HepG2 (cell line): ENCODE data around the gene ARHGAP4. TPM values are rescaled to one million over a fixed set of nuclear protein-coding genes. Genes with fewer than 3 reads are reported as not detected.

Source experiments
- ATAC-seq: fragments of 200-7000 bp; cut with Tn5 transposase; 3 replicates; pipeline ENCODE4 v1.9.1; 2020; ENCODE audit warnings: mild to moderate bottlenecking, moderate library complexity
- BruUV-seq: library from RNA; stranded (reverse); fragments of 400-500 nt; replicated peaks from 2 replicates; lab custom pipeline; 2021; lab: Mats Ljungman, UMichigan
- CTCF ChIA-PET: fragments of 300-600 bp; formaldehyde crosslinking; extraction: SDS; loops from one replicate; lab custom pipeline; 2021; ENCODE audit warnings: low total read pairs, inconsistent platforms, low intra/inter-chr PET ratio; lab: Yijun Ruan, JAX
- POLR2A ChIA-PET: fragments of 350-600 bp; sonication (Branson Sonifier 250); formaldehyde crosslinking; loops from one replicate; lab custom pipeline; 2020; ENCODE audit warnings: antibody characterized with exemption, inconsistent platforms; lab: Yijun Ruan, JAX
- DNase-seq: peaks from one replicate; pipeline ENCODE4 v3.0.0-alpha.2; 2015; ENCODE audit warnings: low spot score
- FAIRE-seq: peaks from 3 replicates; lab custom pipeline; 2011; peaks lifted over from hg19 to GRCh38; lab: Jason Lieb, UNC
- H2AFZ ChIP-seq: one replicate; pipeline ENCODE4 v1.6.1; 2011; ENCODE audit warnings: low read length, inconsistent platforms
- H3K27ac ChIP-seq: fragments of 300-600 bp; 3 replicates; pipeline ENCODE4 v1.8.0; 2011; ENCODE audit warnings: mixed run types, mild to moderate bottlenecking, mixed read lengths, low read length, inconsistent platforms; ENCODE audit not compliant: insufficient read depth; ENCODE audit errors: extremely low read length
- H3K27me3 ChIP-seq, 2 experiments: fragments of 200-600 bp in 1 of 2; 2 replicates in 1 of 2; 3 replicates in 1 of 2; pipeline versions ENCODE4 v1.6.0 to v1.8.0; 2011; ENCODE audit warnings: low read length in 2 of 2, mild to moderate bottlenecking in 2 of 2, moderate library complexity in 2 of 2, inconsistent platforms in 1 of 2; ENCODE audit not compliant: insufficient read depth in 2 of 2, control insufficient read depth in 1 of 2
- H3K36me3 ChIP-seq, 2 experiments: fragments of 200-600 bp in 1 of 2; replicated peaks in 1 of 2; 2 replicates in 1 of 2; 3 replicates in 1 of 2; pipeline versions ENCODE4 v1.5.1 to v1.8.0; 2011; ENCODE audit warnings: low read length in 2 of 2, inconsistent platforms in 1 of 2; ENCODE audit not compliant: insufficient read depth in 2 of 2, control insufficient read depth in 1 of 2
- H3K4me1 ChIP-seq: 2 replicates; pipeline ENCODE4 v1.5.1; 2012; ENCODE audit warnings: low read length, inconsistent platforms; ENCODE audit not compliant: insufficient read depth
- H3K4me2 ChIP-seq: 2 replicates; pipeline ENCODE4 v1.6.0; 2011; ENCODE audit warnings: low read depth, low read length, inconsistent platforms
- H3K4me3 ChIP-seq, 3 experiments: fragments of 200-600 bp in 1 of 3; sonication (generic), shearing (Covaris generic) in 1 of 3; replicated peaks in 1 of 3; 2 replicates each; pipeline ENCODE4 v1.5.1; 2011 to 2016; ENCODE audit warnings: low read length in 3 of 3, inconsistent platforms in 2 of 3, low read depth in 2 of 3, mild to moderate bottlenecking in 2 of 3, control low read depth in 1 of 3, mixed read lengths in 1 of 3; ENCODE audit not compliant: insufficient read depth in 1 of 3
- H3K79me2 ChIP-seq: one replicate; pipeline ENCODE4 v1.6.1; 2011; ENCODE audit warnings: low read length, inconsistent platforms; ENCODE audit not compliant: insufficient read depth
- H3K9ac ChIP-seq: 2 replicates; pipeline ENCODE4 v1.6.0; 2011; ENCODE audit warnings: mild to moderate bottlenecking, low read depth, low read length, inconsistent platforms; ENCODE audit not compliant: insufficient read depth
- H3K9me3 ChIP-seq: 2 replicates; pipeline ENCODE4 v1.5.1; 2012; ENCODE audit warnings: mild to moderate bottlenecking, low read length
- H4K20me1 ChIP-seq: 2 replicates; pipeline ENCODE4 v1.6.0; 2011; ENCODE audit warnings: inconsistent platforms, mild to moderate bottlenecking, low read length, moderate library complexity; ENCODE audit not compliant: insufficient read depth
- BCL3 ChIP-seq: sonication (generic); formaldehyde crosslinking; IDR thresholded peaks from 2 replicates; pipeline ENCODE4 v1.5.1; 2020; ENCODE audit warnings: mild to moderate bottlenecking, missing genetic modification reagents, moderate library complexity
- CCDC6 ChIP-seq: sonication (generic); formaldehyde crosslinking; IDR thresholded peaks from 2 replicates; pipeline ENCODE4 v1.8.1; 2022; ENCODE audit warnings: mild to moderate bottlenecking, missing genetic modification reagents, moderate library complexity
- CENPT ChIP-seq: sonication (generic); formaldehyde crosslinking; IDR thresholded peaks from 2 replicates; pipeline ENCODE4 v1.8.0; 2022; ENCODE audit warnings: low read depth, mild to moderate bottlenecking, moderate library complexity, missing genetic modification reagents
- CREB1 ChIP-seq, 2 experiments: fragments of 450-650 bp in 1 of 2; IDR thresholded peaks; 2 replicates each; pipeline ENCODE4 v1.6.1; 2016 to 2017; ENCODE audit warnings: control low read depth in 1 of 2, mild to moderate bottlenecking in 1 of 2, missing compliant biosample characterization in 1 of 2, missing genetic modification characterization in 1 of 2
- ETV5 ChIP-seq: IDR thresholded peaks from 2 replicates; pipeline ENCODE4 v1.6.1; 2018; ENCODE audit warnings: missing biosample characterization, missing genetic modification reagents, inconsistent platforms, borderline replicate concordance
- GATAD2A ChIP-seq: IDR thresholded peaks from 2 replicates; pipeline ENCODE4 v1.6.1; 2016
- GZF1 ChIP-seq: sonication (generic); formaldehyde crosslinking; IDR thresholded peaks from 2 replicates; pipeline ENCODE4 v1.5.1; 2020; ENCODE audit warnings: mild to moderate bottlenecking, missing genetic modification reagents
- HNF4G ChIP-seq, 2 experiments: sonication (generic) in 1 of 2; formaldehyde crosslinking in 1 of 2; IDR thresholded peaks; 2 replicates each; pipeline versions ENCODE4 v1.4.0 to v1.6.1; 2011 to 2020; ENCODE audit warnings: borderline replicate concordance in 2 of 2, low read depth in 2 of 2, mild to moderate bottlenecking in 2 of 2, low read length in 1 of 2, missing genetic modification reagents in 1 of 2, moderate library complexity in 1 of 2
- HNRNPL ChIP-seq: fragments of 200-400 bp; formaldehyde crosslinking; IDR thresholded peaks from 2 replicates; pipeline ENCODE4 v1.6.1; 2017; ENCODE audit warnings: mild to moderate bottlenecking, low read depth, low read length
- KLF6 ChIP-seq: IDR thresholded peaks from 2 replicates; pipeline ENCODE4 v1.8.0; 2016; ENCODE audit warnings: missing biosample characterization, missing genetic modification reagents
- MTA3 ChIP-seq: sonication (generic); formaldehyde crosslinking; IDR thresholded peaks from 2 replicates; pipeline ENCODE4 v1.4.0; 2020; ENCODE audit warnings: missing genetic modification reagents
- MTERF4 ChIP-seq: sonication (generic); formaldehyde crosslinking; IDR thresholded peaks from 2 replicates; pipeline ENCODE4 v1.8.0; 2023; ENCODE audit warnings: mild to moderate bottlenecking, missing genetic modification reagents
- MXD3 ChIP-seq: IDR thresholded peaks from 2 replicates; pipeline ENCODE4 v1.6.1; 2016; ENCODE audit warnings: mild to moderate bottlenecking, missing biosample characterization, missing genetic modification reagents
- NKX3-1 ChIP-seq: sonication (generic); formaldehyde crosslinking; IDR thresholded peaks from 2 replicates; pipeline ENCODE4 v1.5.0; 2020; ENCODE audit warnings: missing genetic modification reagents
- POLR2G ChIP-seq: fragments of 200-400 bp; formaldehyde crosslinking; IDR thresholded peaks from 2 replicates; pipeline ENCODE4 v1.6.1; 2018; ENCODE audit warnings: mild to moderate bottlenecking, low read depth, low read length, moderate library complexity
- RBFOX2 ChIP-seq: fragments of 200-400 bp; formaldehyde crosslinking; IDR thresholded peaks from 2 replicates; pipeline ENCODE4 v1.6.1; 2017; ENCODE audit warnings: low read depth, mild to moderate bottlenecking, low read length
- REL ChIP-seq: sonication (generic); formaldehyde crosslinking; conservative IDR thresholded peaks from 2 replicates; pipeline ENCODE4 v1.8.0; 2022; ENCODE audit warnings: mild to moderate bottlenecking, missing genetic modification reagents, moderate library complexity
- ZBTB38 ChIP-seq: sonication (generic); formaldehyde crosslinking; IDR thresholded peaks from 2 replicates; pipeline ENCODE4 v1.5.1; 2020; ENCODE audit warnings: mild to moderate bottlenecking, missing genetic modification reagents
- ZC3H4 ChIP-seq: sonication (generic); formaldehyde crosslinking; IDR thresholded peaks from 2 replicates; pipeline ENCODE4 v1.4.0; 2020; ENCODE audit warnings: missing genetic modification reagents, borderline replicate concordance
- ZNF138 ChIP-seq: sonication (generic); formaldehyde crosslinking; IDR thresholded peaks from 2 replicates; pipeline ENCODE4 v1.5.0; 2020; ENCODE audit warnings: mild to moderate bottlenecking, low read depth, missing genetic modification reagents
- ZNF263 ChIP-seq: sonication (generic); formaldehyde crosslinking; IDR thresholded peaks from 2 replicates; pipeline ENCODE4 v1.4.0; 2020; ENCODE audit warnings: missing genetic modification reagents
- ZNF7 ChIP-seq: IDR thresholded peaks from 2 replicates; pipeline ENCODE4 v1.6.1; 2016; ENCODE audit warnings: missing biosample characterization, missing genetic modification reagents
- ZNF709 ChIP-seq: sonication (generic); formaldehyde crosslinking; IDR thresholded peaks from 2 replicates; pipeline ENCODE4 v1.5.0; 2020; ENCODE audit warnings: mild to moderate bottlenecking, missing genetic modification reagents
- WGBS: methylation state at CpG from one replicate; pipeline ENCODE4 v1.1.6; 2017; ENCODE audit warnings: low lambda C conversion rate; 5-methylcytosine and 5-hydroxymethylcytosine counted together
- in situ Hi-C: cut with HindIII; loops from 2 replicates; pipeline ENCODE4 v1.10.0; 2017; ENCODE audit warnings: low pct_unique_long_range_greater_than_20kb; ENCODE audit not compliant: extremely low pct_ligation_motif_present
- intact Hi-C: fragments of 100-400 bp; cut with micrococcal nuclease; formaldehyde crosslinking; loops from one replicate; pipeline ENCODE4 v1.10.0; 2022; ENCODE audit not compliant: unreplicated experiment
- polyA plus RNA-seq, 8 experiments: library from polyadenylated mRNA; depleted of rRNA in 3 of 8; stranded (reverse) in 7 of 8; unstranded in 1 of 8; fragments of >200 nt; fragmentation: Illumina TruSeq in 4 of 8; extraction: Trizol in 4 of 8; gene quantifications; 2 replicates each; pipeline versions ENCODE4 v1.2.1 to v1.2.3, GENCODE V29; 2011 to 2016; ENCODE audit warnings: low read depth in 4 of 8, missing spikeins in 1 of 8, mixed read lengths in 1 of 8; ENCODE audit not compliant: insufficient read depth in 1 of 8
- total RNA-seq, 5 experiments: library from RNA; depleted of rRNA; stranded (reverse); fragments of >200 nt; fragmentation: Illumina TruSeq; extraction: Trizol; gene quantifications; 2 replicates each; pipeline ENCODE4 v1.2.3, GENCODE V29; 2016; ENCODE audit warnings: low read depth in 1 of 5
- TF ChIP-seq, protein P1 (sequence below): sonication (generic); IDR thresholded peaks from 2 replicates; pipeline ENCODE4 v1.6.1; 2016; ENCODE audit warnings: low read depth, borderline replicate concordance

Gene ARHGAP4
- total and polyA plus RNA-seq, 2 of the 13 experiments (the other 11 are each of a cell fraction or from before 2014, with no cell fraction given), result 0.57 to 0.64 TPM

- peaks cover 56% of the 10 kb centered on the region for H3K4me1 ChIP-seq
- peaks cover 1 to 8% of the 10 kb centered on the region in 2 experiments; a peak in 1 of 5 replicates for H3K36me3 ChIP-seq
- peak overlapping the region; percentile 89 for H3K9ac ChIP-seq
- H3K4me2 ChIP-seq, result peak overlapping the region; percentile 76
- DNase-seq (no peak), ATAC-seq (no peak; the same call in 2 of the 3 replicates), FAIRE-seq (no peak)
- intact Hi-C loops, result no loop called here
- peak overlapping the region; percentile 71 to 79 (median 76) for H3K4me3 ChIP-seq
- WGBS, result 0% methylated on average over 2 of the region's 8 CpGs
- H2AFZ ChIP-seq, result no peak overlapping the region
- POLR2A ChIA-PET, result interaction anchor here (0.8 to 4.2 kb wide), 10 partner anchors 8 to 164 kb away, joined by 3 to 82 read pairs (median 5); partner anchors contain the start of genes HCFC1, IDH3G, L1CAM and NAA10
- no peaks in the 10 kb centered on the region for H3K9me3 ChIP-seq
- CTCF ChIA-PET, result no interaction called here
- in situ Hi-C loops, result no loop called here
- no peaks in the 10 kb centered on the region for H3K27me3 ChIP-seq
- H4K20me1 ChIP-seq, result no peaks in the 10 kb centered on the region
- H3K27ac ChIP-seq, result peak overlapping the region; percentile 89
- BruUV-seq, result TSS peak; percentile 68
- H3K79me2 ChIP-seq, result no peaks in the 10 kb centered on the region
- TF ChIP-seq ETV5 (CRISPR knock-in tag) (no peak), HNRNPL (0 out of 2 replicates have a peak, but pooled peaks have one; percentile 55), BCL3 (CRISPR knock-in tag) (0 out of 2 replicates have a peak, but pooled peaks have one; percentile 11), CENPT (CRISPR knock-in tag) (no peak), HNF4G (IDR thresholded peaks at IDR 0.05; ENCODE audit: borderline replicate concordance, low read depth, low read length) (no peak), HNF4G (CRISPR knock-in tag; IDR thresholded peaks at IDR 0.05; ENCODE audit: borderline replicate concordance, low read depth) (no peak), NKX3-1 (CRISPR knock-in tag) (no peak), ZNF709 (0 out of 2 replicates have a peak, but pooled peaks have one; percentile 6), ZNF7 (CRISPR knock-in tag) (no peak), GZF1 (CRISPR knock-in tag) (no peak), CCDC6 (CRISPR knock-in tag) (0 out of 2 replicates have a peak, but pooled peaks have one; percentile 39), KLF6 (CRISPR knock-in tag) (no peak), ZC3H4 (peak; percentile 79), POLR2G (peak; percentile 20; the same call in 1 of the 2 replicates), ZNF263 (CRISPR knock-in tag) (no peak), ZBTB38 (CRISPR knock-in tag) (no peak), ZNF138 (CRISPR knock-in tag) (no peak), GATAD2A (CRISPR knock-in tag) (no peak), MTA3 (CRISPR knock-in tag) (no peak), CREB1 (IDR thresholded peaks at IDR 0.05) (no peak), CREB1 (CRISPR knock-in tag; IDR thresholded peaks at IDR 0.05) (no peak), REL (CRISPR knock-in tag) (no peak), MXD3 (CRISPR knock-in tag) (0 out of 2 replicates have a peak, but pooled peaks have one; percentile 5), MTERF4 (no peak), RBFOX2 (0 out of 2 replicates have a peak, but pooled peaks have one; percentile 47)
- TF ChIP-seq, protein P1, sequence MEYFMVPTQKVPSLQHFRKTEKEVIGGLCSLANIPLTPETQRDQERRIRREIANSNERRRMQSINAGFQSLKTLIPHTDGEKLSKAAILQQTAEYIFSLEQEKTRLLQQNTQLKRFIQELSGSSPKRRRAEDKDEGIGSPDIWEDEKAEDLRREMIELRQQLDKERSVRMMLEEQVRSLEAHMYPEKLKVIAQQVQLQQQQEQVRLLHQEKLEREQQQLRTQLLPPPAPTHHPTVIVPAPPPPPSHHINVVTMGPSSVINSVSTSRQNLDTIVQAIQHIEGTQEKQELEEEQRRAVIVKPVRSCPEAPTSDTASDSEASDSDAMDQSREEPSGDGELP, result no peak
Measured at GRCh38 chrX:153927672-153927921, 1.5 kb upstream of the ARHGAP4 start.
